Right lobe of liver (tissue), 4 donors: ENCODE results near the gene ARID3A.

Source experiments
- CTCF ChIP-seq, 4 donors: fragments of 200-600 bp in 3 of 4; fragments of 450-650 bp in 1 of 4; IDR thresholded peaks; one replicate each; pipeline versions ENCODE4 v1.5.1 to v1.8.0; 2016 to 2022; ENCODE audit warnings: antibody characterized with exemption in 4 of 4, mild to moderate bottlenecking in 2 of 4
- POLR2A ChIP-seq: fragments of 450-650 bp; IDR thresholded peaks from one replicate; pipeline ENCODE4 v1.6.1; 2017; ENCODE audit warnings: antibody characterized with exemption, mild to moderate bottlenecking
- donor health status: DM: no; HTN: no; CAD: no.
- donor health status: DM: no; HTN: no; CAD: no.
- donor health status: DM: no; HTN: yes; CAD: no.

- no peak for TF ChIP-seq CTCF (IDR thresholded peaks at IDR 0.05)
- TF ChIP-seq POLR2A: no peak
Measured at GRCh38 chr19:1012334-1012733, 86.5 kb downstream of the ARID3A start.
